Forelimb muscle (tissue), 1 donor: Measurements from ENCODE around the gene MRPL51. TPM values are rescaled to one million over a fixed set of nuclear protein-coding genes. Genes with fewer than 3 reads are reported as not detected.
A peak's percentile ranks its signal among the peaks of the same experiment; 100 is the strongest.
"Not testable (repeated sequence)": the region's sequence is repeated elsewhere in the genome, so short reads cannot be mapped to it uniquely, and the experiment has no call there.

Experiments used
- DNase-seq: peaks from one replicate; pipeline ENCODE4 v3.0.0-alpha.2; 2013; ENCODE audit warnings: low read depth
- polyA plus RNA-seq: library from polyadenylated mRNA; unstranded; fragments of 120-200 nt; gene quantifications from one replicate; pipeline ENCODE4 v1.2.1, GENCODE V29; 2013; ENCODE audit not compliant: insufficient read length

MRPL51 gene
- polyA plus RNA-seq: 111 TPM

DNA sequence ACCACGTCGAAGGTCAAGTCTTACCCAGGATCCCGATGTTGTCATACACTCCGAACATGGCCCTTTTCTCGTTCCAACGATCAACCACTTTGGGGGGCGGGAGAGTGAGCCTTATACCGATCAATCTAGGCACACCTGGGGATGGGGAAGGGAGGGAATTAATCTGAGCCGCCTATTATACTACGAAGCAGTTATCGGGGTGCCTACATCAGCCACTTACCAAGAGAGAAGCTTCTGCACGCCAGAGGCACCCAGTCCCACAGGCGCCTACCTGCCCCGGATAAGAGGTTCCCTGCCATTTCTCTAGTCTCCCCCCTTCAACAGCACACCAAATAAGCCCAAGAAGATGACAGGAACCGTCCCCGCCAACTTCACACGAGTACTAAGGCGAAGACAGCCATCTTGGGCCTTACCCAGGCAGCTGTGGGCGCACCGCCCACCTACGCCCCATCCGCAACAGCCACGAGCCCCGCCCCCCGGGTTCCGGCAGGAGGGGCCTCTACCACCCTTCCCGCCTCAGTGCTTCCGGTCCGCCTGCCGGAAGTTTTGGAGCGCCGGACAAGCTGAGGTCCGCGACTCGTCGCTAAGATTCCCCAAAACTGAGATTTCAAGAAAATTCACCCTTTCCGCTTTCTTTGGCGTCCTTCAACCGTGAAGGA, at the start of gene MRPL51:
Gene MRPL51, minus strand, starts transcription at position 425 of the 659 bp plus-strand sequence. Its CDS starts 126 bp downstream, at position 299.
- peak; percentile 82 for DNase-seq

DNA sequence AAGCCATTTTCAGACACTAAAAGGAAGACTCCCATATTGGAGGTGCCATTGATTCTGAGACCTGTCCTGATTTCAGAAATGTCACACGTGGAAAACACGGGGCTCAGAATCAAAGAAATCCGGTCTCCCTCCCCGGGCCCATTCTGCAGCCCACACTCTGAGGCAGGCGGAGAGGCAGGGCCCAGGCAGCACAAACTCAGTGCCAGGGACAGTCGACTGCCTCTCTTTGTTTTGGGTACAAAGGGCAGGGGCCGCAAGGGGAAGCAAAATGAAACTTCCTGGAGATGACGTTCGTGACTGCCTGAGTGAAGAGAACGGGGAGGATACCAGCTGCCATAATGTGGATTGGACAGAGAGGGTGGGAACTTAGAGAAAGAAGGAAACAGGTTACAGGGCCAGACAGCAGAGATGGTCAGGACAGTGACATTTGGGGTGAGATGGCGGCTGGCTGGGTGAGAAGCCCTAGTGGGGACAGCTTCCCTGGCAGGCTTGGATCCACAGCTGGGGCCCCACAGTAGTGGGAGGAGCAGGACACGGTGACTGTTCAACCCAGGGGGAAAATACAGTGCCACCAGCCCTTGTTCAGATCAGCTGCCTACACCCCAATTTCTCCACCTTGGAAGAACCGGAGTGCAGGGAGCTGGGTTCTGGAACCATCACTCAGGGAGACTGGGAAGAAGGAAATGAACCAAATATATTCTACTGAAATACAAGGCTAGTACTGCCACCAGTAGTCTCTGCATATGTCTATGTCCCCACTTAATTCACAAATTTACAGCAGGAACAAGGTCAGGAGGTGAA, 49.3 kb upstream of the MRPL51 start:
- no peak for DNase-seq

DNA sequence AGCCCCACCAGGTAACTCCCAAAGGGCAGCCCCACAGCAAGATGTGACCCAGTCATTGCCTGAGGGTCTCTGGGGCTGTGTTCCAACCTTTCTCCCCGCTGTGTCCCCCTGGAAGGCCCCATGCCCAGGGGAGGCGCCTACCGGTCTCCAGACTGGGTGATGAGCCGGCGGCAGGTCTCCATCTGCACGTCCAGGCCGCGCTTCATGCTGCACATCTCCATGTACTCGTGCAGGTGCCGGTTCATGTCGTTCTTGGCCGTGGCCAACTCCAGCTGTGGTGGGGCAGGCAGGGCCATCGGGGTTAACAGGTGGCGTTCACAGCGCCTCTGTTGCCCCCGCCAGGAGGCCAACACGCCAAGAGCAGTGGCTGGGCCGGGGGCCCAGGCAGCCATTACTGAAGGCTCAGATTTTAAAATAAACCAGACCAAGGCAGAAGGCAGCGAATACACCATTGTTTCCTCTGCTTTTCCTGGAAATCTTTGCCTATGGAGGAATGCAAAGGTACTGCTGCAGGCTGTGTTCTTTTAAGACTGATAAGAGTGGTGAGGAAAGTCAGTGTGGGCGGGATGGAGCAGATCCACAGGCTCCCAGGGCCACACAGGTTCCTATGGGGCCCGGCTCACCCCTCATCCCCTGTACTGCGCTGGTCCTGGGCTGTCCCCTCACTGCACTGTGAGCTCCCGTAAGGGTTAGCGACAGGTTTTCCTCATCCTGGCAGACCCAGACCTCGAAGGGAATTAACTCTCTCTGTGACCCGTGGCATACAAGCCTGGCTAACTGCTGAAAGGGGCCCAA, 48.5 kb upstream of the MRPL51 start:
- DNase-seq: no peak

DNA sequence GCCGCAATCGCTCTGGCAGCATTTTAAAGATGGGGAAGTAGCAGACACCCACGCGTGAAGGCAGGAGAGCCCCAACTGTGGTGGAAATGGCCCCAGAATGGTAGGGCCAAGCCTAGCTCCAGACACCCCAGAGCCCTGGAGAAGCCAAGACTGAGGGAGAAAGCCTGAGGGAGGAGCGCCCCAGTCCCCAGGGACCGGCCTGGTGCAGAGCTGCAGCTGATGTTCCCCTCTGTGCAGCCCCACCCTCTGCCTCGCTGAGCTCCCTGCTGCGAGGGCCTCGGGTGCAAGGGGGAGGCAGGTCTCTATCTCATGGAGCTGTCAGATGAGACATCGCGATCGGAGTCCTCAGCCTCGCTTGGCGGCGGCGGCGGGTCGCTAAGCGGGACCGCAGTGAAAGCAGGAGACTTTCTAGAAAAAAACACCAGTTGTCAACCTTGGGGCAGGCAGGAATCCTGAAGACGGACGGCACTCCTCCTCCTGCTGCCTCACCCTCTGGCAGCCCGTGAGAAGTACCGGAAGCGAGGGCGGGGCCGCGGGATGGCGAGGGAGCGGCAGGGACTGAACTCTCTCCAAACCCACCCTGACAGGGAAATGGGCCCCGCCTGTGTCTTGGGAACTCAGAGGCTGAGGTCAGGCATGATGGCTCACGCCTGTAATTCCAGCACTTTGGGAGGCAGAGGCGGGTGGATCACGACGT, 47.3 kb upstream of the MRPL51 start:
- no peak for DNase-seq

DNA sequence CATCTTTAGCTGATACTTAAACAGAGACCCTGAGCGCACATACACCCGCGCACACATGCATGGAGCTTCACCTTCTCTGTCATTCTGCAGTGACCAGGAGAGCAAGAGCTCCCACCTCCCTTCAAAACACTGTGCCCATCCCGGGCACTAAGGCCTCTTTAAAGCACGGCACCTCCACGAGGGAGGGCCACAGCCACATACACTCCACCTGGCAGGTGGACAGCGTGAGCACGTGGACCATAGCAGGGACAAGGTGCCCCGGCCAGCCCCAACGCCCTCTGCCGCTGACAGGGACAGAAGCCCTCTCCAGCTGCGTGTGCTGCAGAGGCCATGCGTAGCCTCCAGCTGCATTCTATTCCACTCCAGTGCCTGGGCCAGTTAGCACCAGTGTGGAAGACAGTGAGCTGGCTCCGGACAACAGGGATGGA, 46.7 kb upstream of the MRPL51 start:
- DNase-seq: no peak

DNA sequence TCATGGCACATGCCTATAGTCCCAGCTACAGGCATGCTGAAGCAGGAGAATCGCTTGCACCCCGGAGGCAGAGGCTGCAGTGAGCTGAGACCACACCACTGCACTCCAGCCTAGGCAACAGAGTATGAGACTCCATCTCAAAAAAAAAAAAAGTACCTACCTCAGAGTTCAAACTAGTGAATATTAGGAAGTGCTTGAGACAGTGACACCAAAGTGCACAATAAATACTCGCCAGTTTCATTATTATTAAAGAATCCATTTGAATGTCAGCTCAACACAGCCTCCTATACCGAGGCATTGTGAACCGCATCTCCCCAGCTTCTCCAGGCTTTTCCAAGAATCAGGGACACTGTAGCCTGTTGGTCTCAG, 46.2 kb upstream of the MRPL51 start:
- no peak for DNase-seq

DNA sequence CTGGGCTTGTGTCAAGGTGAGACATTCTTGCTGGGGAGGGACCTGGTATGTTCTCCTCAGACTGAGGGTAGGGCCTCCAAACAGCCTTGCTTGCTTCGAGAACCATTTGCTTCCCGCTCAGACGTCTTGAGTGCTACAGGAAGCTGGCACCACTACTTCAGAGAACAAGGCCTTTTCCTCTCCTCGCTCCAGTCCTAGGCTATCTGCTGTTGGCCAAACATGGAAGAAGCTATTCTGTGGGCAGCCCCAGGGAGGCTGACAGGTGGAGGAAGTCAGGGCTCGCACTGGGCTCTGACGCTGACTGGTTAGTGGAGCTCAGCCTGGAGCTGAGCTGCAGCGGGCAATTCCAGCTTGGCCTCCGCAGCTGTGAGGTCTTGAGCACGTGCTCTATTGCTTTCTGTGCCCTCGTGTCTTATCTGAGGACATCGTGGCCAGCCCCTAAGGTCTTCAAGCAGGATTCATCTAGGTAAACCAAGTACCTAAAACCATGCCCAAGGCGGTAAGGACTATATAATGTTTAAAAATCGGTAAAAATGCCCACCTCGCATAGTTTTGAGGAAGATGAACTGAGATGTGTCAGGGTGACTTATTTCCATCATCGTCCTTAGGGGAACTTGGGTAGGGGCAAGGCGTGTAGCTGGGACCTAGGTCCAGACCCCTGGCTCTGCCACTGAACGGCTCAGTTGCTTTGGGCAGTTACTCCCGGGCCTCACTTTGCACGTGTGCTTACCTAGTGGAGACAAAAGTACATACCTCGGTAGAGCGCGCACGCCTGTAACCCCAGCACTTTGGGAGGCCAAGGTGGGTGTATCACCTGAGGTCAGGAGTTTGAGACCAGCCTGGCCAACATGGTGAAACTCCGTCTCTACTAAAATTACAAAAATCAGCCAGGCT, 45.6 kb upstream of the MRPL51 start:
- no peak for DNase-seq

DNA sequence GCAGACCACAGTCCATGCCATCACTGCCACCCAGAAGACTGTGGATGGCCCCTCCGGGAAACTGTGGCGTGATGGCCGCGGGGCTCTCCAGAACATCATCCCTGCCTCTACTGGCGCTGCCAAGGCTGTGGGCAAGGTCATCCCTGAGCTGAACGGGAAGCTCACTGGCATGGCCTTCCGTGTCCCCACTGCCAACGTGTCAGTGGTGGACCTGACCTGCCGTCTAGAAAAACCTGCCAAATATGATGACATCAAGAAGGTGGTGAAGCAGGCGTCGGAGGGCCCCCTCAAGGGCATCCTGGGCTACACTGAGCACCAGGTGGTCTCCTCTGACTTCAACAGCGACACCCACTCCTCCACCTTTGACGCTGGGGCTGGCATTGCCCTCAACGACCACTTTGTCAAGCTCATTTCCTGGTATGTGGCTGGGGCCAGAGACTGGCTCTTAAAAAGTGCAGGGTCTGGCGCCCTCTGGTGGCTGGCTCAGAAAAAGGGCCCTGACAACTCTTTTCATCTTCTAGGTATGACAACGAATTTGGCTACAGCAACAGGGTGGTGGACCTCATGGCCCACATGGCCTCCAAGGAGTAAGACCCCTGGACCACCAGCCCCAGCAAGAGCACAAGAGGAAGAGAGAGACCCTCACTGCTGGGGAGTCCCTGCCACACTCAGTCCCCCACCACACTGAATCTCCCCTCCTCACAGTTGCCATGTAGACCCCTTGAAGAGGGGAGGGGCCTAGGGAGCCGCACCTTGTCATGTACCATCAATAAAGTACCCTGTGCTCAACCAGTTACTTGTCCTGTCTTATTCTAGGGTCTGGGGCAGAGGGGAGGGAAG, 44.7 kb upstream of the MRPL51 start:
- not testable (repeated sequence) for DNase-seq

DNA sequence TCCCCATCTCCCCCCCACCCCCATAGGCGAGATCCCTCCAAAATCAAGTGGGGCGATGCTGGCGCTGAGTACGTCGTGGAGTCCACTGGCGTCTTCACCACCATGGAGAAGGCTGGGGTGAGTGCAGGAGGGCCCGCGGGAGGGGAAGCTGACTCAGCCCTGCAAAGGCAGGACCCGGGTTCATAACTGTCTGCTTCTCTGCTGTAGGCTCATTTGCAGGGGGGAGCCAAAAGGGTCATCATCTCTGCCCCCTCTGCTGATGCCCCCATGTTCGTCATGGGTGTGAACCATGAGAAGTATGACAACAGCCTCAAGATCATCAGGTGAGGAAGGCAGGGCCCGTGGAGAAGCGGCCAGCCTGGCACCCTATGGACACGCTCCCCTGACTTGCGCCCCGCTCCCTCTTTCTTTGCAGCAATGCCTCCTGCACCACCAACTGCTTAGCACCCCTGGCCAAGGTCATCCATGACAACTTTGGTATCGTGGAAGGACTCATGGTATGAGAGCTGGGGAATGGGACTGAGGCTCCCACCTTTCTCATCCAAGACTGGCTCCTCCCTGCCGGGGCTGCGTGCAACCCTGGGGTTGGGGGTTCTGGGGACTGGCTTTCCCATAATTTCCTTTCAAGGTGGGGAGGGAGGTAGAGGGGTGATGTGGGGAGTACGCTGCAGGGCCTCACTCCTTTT, 44.0 kb upstream of the MRPL51 start:
- DNase-seq: no peak

DNA sequence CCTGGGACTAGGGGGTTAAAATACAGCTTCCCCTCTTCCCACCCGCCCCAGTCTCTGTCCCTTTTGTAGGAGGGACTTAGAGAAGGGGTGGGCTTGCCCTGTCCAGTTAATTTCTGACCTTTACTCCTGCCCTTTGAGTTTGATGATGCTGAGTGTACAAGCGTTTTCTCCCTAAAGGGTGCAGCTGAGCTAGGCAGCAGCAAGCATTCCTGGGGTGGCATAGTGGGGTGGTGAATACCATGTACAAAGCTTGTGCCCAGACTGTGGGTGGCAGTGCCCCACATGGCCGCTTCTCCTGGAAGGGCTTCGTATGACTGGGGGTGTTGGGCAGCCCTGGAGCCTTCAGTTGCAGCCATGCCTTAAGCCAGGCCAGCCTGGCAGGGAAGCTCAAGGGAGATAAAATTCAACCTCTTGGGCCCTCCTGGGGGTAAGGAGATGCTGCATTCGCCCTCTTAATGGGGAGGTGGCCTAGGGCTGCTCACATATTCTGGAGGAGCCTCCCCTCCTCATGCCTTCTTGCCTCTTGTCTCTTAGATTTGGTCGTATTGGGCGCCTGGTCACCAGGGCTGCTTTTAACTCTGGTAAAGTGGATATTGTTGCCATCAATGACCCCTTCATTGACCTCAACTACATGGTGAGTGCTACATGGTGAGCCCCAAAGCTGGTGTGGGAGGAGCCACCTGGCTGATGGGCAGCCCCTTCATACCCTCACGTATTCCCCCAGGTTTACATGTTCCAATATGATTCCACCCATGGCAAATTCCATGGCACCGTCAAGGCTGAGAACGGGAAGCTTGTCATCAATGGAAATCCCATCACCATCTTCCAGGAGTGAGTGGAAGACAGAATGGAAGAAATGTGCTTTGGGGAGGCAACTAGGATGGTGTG, 43.1 kb upstream of the MRPL51 start:
- no peak for DNase-seq

DNA sequence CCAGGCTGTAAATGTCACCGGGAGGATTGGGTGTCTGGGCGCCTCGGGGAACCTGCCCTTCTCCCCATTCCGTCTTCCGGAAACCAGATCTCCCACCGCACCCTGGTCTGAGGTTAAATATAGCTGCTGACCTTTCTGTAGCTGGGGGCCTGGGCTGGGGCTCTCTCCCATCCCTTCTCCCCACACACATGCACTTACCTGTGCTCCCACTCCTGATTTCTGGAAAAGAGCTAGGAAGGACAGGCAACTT, 42.6 kb upstream of the MRPL51 start:
- no peak for DNase-seq

DNA sequence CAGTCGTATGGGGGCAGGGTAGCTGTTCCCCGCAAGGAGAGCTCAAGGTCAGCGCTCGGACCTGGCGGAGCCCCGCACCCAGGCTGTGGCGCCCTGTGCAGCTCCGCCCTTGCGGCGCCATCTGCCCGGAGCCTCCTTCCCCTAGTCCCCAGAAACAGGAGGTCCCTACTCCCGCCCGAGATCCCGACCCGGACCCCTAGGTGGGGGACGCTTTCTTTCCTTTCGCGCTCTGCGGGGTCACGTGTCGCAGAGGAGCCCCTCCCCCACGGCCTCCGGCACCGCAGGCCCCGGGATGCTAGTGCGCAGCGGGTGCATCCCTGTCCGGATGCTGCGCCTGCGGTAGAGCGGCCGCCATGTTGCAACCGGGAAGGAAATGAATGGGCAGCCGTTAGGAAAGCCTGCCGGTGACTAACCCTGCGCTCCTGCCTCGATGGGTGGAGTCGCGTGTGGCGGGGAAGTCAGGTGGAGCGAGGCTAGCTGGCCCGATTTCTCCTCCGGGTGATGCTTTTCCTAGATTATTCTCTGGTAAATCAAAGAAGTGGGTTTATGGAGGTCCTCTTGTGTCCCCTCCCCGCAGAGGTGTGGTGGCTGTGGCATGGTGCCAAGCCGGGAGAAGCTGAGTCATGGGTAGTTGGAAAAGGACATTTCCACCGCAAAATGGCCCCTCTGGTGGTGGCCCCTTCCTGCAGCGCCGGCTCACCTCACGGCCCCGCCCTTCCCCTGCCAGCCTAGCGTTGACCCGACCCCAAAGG, 42.1 kb upstream of the MRPL51 start:
- no peak for DNase-seq

DNA sequence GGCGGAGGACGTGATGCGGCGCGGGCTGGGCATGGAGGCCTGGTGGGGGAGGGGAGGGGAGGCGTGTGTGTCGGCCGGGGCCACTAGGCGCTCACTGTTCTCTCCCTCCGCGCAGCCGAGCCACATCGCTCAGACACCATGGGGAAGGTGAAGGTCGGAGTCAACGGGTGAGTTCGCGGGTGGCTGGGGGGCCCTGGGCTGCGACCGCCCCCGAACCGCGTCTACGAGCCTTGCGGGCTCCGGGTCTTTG, 41.6 kb upstream of the MRPL51 start:
- no peak for DNase-seq

DNA sequence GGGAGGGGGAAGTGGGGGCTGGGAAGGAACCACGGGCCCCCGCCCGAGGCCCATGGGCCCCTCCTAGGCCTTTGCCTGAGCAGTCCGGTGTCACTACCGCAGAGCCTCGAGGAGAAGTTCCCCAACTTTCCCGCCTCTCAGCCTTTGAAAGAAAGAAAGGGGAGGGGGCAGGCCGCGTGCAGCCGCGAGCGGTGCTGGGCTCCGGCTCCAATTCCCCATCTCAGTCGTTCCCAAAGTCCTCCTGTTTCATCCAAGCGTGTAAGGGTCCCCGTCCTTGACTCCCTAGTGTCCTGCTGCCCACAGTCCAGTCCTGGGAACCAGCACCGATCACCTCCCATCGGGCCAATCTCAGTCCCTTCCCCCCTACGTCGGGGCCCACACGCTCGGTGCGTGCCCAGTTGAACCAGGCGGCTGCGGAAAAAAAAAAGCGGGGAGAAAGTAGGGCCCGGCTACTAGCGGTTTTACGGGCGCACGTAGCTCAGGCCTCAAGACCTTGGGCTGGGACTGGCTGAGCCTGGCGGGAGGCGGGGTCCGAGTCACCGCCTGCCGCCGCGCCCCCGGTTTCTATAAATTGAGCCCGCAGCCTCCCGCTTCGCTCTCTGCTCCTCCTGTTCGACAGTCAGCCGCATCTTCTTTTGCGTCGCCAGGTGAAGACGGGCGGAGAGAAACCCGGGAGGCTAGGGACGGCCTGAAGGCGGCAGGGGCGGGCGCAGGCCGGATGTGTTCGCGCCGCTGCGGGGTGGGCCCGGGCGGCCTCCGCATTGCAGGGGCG, 41.0 kb upstream of the MRPL51 start, which contains the start of gene GAPDH:
Gene GAPDH, plus strand, starts transcription at position 595 of the 772 bp plus-strand sequence. CDS start 316 bp downstream, outside the sequence.
- DNase-seq: peak; percentile 92

DNA sequence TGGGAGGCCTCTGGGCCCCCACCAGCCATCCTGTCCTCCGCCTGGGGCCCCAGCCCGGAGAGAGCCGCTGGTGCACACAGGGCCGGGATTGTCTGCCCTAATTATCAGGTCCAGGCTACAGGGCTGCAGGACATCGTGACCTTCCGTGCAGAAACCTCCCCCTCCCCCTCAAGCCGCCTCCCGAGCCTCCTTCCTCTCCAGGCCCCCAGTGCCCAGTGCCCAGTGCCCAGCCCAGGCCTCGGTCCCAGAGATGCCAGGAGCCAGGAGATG, 40.5 kb upstream of the MRPL51 start:
- no peak for DNase-seq

DNA sequence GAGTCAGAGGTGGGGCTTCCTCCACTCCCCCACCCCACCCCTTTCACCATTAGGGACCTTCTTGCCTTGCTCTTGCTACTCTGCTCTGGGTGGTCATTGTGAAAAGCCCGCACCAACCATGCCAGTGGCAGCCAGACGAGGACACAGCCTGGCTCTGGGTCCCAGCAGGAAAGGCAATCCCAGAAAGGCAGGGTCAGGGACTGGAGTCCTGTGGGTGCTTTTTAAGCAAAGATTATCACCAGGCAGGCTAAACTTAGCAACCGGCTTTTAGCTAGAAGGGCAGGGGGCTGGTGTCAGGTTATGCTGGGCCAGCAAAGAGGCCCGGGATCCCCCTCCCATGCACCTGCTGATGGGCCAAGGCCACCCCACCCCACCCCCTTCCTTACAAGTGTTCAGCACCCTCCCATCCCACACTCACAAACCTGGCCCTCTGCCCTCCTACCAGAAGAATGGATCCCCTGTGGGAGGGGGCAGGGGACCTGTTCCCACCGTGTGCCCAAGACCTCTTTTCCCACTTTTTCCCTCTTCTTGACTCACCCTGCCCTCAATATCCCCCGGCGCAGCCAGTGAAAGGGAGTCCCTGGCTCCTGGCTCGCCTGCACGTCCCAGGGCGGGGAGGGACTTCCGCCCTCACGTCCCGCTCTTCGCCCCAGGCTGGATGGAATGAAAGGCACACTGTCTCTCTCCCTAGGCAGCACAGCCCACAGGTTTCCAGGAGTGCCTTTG, 40.0 kb upstream of the MRPL51 start:
- no peak for DNase-seq
